Ecto neural progenitor cell (in vitro differentiated cells): ENCODE data around the gene NOL3.
"Not testable (repeated sequence)": the region's sequence is repeated elsewhere in the genome, so short reads cannot be mapped to it uniquely, and the experiment has no call there.

Experiments
- DNase-seq: peaks from one replicate; pipeline ENCODE4 v3.0.0-alpha.2; 2018; ENCODE audit warnings: low spot score

Gene NOL3

GRCh38 chr16:67170168-67170948, at the start of gene NOL3:
Gene NOL3, plus strand, starts transcription at chr16:67170538.
- DNase-seq: peak; percentile 90

GRCh38 chr16:67122799-67123198, 47.5 kb upstream of the NOL3 start:
- DNase-seq: not testable (repeated sequence)

GRCh38 chr16:67128417-67128816, 41.9 kb upstream of the NOL3 start:
- DNase-seq: no peak

GRCh38 chr16:67128887-67129286, 41.5 kb upstream of the NOL3 start:
- no peak for DNase-seq

GRCh38 chr16:67129422-67129821, 40.9 kb upstream of the NOL3 start:
- no peak for DNase-seq

- DNase-seq: no peak
Observed at GRCh38 chr16:67137605-67138004, 32.7 kb upstream of the NOL3 start.

GRCh38 chr16:67141391-67141790, 28.9 kb upstream of the NOL3 start:
- no peak for DNase-seq

GRCh38 chr16:67142342-67142741, 28.0 kb upstream of the NOL3 start:
- DNase-seq: no peak

GRCh38 chr16:67144943-67145342, 25.4 kb upstream of the NOL3 start:
- no peak for DNase-seq

GRCh38 chr16:67145746-67146145, 24.6 kb upstream of the NOL3 start:
- DNase-seq: no peak

GRCh38 chr16:67146523-67147357, 23.6 kb upstream of the NOL3 start:
- DNase-seq: no peak

- no peak for DNase-seq
Observed at GRCh38 chr16:67147437-67148140, 22.7 kb upstream of the NOL3 start.

GRCh38 chr16:67148221-67148620, 22.1 kb upstream of the NOL3 start:
- DNase-seq: no peak

- DNase-seq: no peak
Observed at GRCh38 chr16:67148656-67149275, 21.6 kb upstream of the NOL3 start.

GRCh38 chr16:67149276-67150046, 20.9 kb upstream of the NOL3 start:
- no peak for DNase-seq

GRCh38 chr16:67150047-67150832, 20.1 kb upstream of the NOL3 start:
- DNase-seq: peak; percentile 84

- no peak for DNase-seq
Observed at GRCh38 chr16:67150833-67151396, 19.4 kb upstream of the NOL3 start, which contains the start of gene B3GNT9. Gene B3GNT9, minus strand, starts transcription at chr16:67150998. Its CDS starts 513 bp downstream, at chr16:67150485.

- DNase-seq: no peak
Observed at GRCh38 chr16:67151431-67152097, 18.8 kb upstream of the NOL3 start.

GRCh38 chr16:67154578-67155294, 15.6 kb upstream of the NOL3 start:
- DNase-seq: no peak
